Neural progenitor cell (in vitro differentiated cells): Measurements from ENCODE around the gene CIDEC. TPM values are rescaled to one million over a fixed set of nuclear protein-coding genes. Genes with fewer than 3 reads are reported as not detected.
"Not testable (repeated sequence)": the region's sequence is repeated elsewhere in the genome, so short reads cannot be mapped to it uniquely, and the experiment has no call there.

ENCODE experiments used
- DNase-seq: peaks from one replicate; pipeline ENCODE4 v3.0.0-alpha.2; 2016; ENCODE audit warnings: low spot score
- H2AFZ ChIP-seq: fragments of 200-600 bp; sonication (generic); replicated peaks from 2 replicates; pipeline ENCODE4 v1.6.1; 2016; ENCODE audit warnings: antibody characterized with exemption
- H3F3A ChIP-seq: fragments of 200-600 bp; sonication (generic); 2 replicates; pipeline ENCODE4 v1.6.1; 2016; ENCODE audit warnings: antibody characterized with exemption, low read depth
- H3K27ac ChIP-seq: fragments of 200-600 bp; sonication (generic); 2 replicates; pipeline ENCODE4 v1.5.1; 2016; ENCODE audit warnings: mild to moderate bottlenecking
- H3K27me3 ChIP-seq: fragments of 200-600 bp; sonication (generic); 2 replicates; pipeline ENCODE4 v1.6.1; 2016; ENCODE audit warnings: mild to moderate bottlenecking, moderate library complexity
- H3K36me3 ChIP-seq: fragments of 200-600 bp; sonication (generic); 2 replicates; pipeline ENCODE4 v1.5.1; 2016
- H3K4me1 ChIP-seq: fragments of 200-600 bp; sonication (generic); 2 replicates; pipeline ENCODE4 v1.6.1; 2016; ENCODE audit warnings: mixed run types
- H3K4me2 ChIP-seq: fragments of 200-600 bp; sonication (generic); 2 replicates; pipeline ENCODE4 v1.6.1; 2016
- H3K4me3 ChIP-seq: fragments of 200-600 bp; sonication (generic); 2 replicates; pipeline ENCODE4 v1.5.1; 2016
- H3K79me2 ChIP-seq: fragments of 200-600 bp; sonication (generic); 2 replicates; pipeline ENCODE4 v1.6.1; 2016; ENCODE audit warnings: low read depth
- H3K9ac ChIP-seq: fragments of 200-600 bp; sonication (generic); 2 replicates; pipeline ENCODE4 v1.6.1; 2016
- H3K9me3 ChIP-seq: fragments of 200-600 bp; sonication (generic); 2 replicates; pipeline ENCODE4 v1.5.1; 2016; ENCODE audit warnings: low read depth
- H4K20me1 ChIP-seq: fragments of 200-600 bp; sonication (generic); 2 replicates; pipeline ENCODE4 v1.6.1; 2016; ENCODE audit warnings: low read depth
- H3K27ac Mint-ChIP-seq: 3 replicates; pipeline ENCODE4 v1.8.0; 2021; ENCODE audit warnings: mixed read lengths
- H3K27me3 Mint-ChIP-seq: 2 replicates; pipeline ENCODE4 v1.8.0; 2022; ENCODE audit warnings: low read depth, mild to moderate bottlenecking, inconsistent platforms, moderate library complexity, mixed read lengths; ENCODE audit not compliant: insufficient read depth
- H3K36me3 Mint-ChIP-seq: 3 replicates; pipeline ENCODE4 v1.8.0; 2021; ENCODE audit warnings: mixed read lengths
- H3K4me1 Mint-ChIP-seq: 3 replicates; pipeline ENCODE4 v1.8.0; 2021; ENCODE audit warnings: mixed read lengths
- H3K4me3 Mint-ChIP-seq: 3 replicates; pipeline ENCODE4 v1.8.0; 2021; ENCODE audit warnings: mild to moderate bottlenecking, moderate library complexity, mixed read lengths
- H3K9me3 Mint-ChIP-seq: 3 replicates; pipeline ENCODE4 v1.8.0; 2020; ENCODE audit warnings: mixed read lengths
- CTCF ChIP-seq: fragments of 200-600 bp; sonication (generic); IDR thresholded peaks from 2 replicates; pipeline ENCODE4 v1.5.1; 2017; ENCODE audit warnings: antibody characterized with exemption, mild to moderate bottlenecking
- EZH2 ChIP-seq: fragments of 200-600 bp; sonication (generic); IDR thresholded peaks from 2 replicates; pipeline ENCODE4 v1.6.1; 2017; ENCODE audit warnings: antibody characterized with exemption, mild to moderate bottlenecking, moderate library complexity
- EZH2phosphoT487 ChIP-seq: fragments of 200-600 bp; sonication (generic); IDR thresholded peaks from 2 replicates; pipeline ENCODE4 v1.6.1; 2017; ENCODE audit warnings: antibody characterized with exemption
- total RNA-seq: library from RNA; depleted of rRNA; stranded (reverse); fragments of >200 nt; gene quantifications from 2 replicates; pipeline ENCODE4 v1.2.3, GENCODE V29; 2015; ENCODE audit warnings: low replicate concordance

The CIDEC gene
- total RNA-seq, 1 donor from 2014 or later: not detected

- not testable (repeated sequence) for H3K4me3 ChIP-seq, H3K4me3 Mint-ChIP-seq, H2AFZ ChIP-seq, H3K27ac ChIP-seq, H3K36me3 ChIP-seq, H3F3A ChIP-seq, H4K20me1 ChIP-seq, H3K36me3 Mint-ChIP-seq, H3K9ac ChIP-seq, H3K9me3 Mint-ChIP-seq, H3K79me2 ChIP-seq, H3K9me3 ChIP-seq
- peak; percentile 31 for TF ChIP-seq EZH2phosphoT487
- peaks cover 14% of the 10 kb centered on the region for H3K27me3 Mint-ChIP-seq
- DNase-seq: peak; percentile 70
- H3K4me1 Mint-ChIP-seq: peaks cover 24% of the 10 kb centered on the region
- H3K27me3 ChIP-seq: peaks cover 23% of the 10 kb centered on the region
- peaks cover 18% of the 10 kb centered on the region for H3K4me1 ChIP-seq
- H3K4me2 ChIP-seq: peak overlapping the region; percentile 61
- H3K27ac Mint-ChIP-seq: peak overlapping the region; percentile 76
These were observed 25.6 kb downstream of the CIDEC start for GRCh38 chr3:9854291-9854940.

GRCh38 chr3:9852528-9852927, 27.5 kb downstream of the CIDEC start:
- peaks cover 2% of the 10 kb centered on the region for H3K9me3 Mint-ChIP-seq
- Histone ChIP-seq H3K4me3 (no peak overlapping the region), H3K27ac (no peak overlapping the region), H3K36me3 (no peaks in the 10 kb centered on the region), H3F3A (peaks cover 8% of the 10 kb centered on the region), H3K9ac (no peak overlapping the region), H3K27me3 (peaks cover 23% of the 10 kb centered on the region), H3K9me3 (no peaks in the 10 kb centered on the region), H3K4me2 (no peak overlapping the region), H3K4me1 (peaks cover 18% of the 10 kb centered on the region), H2AFZ (no peak overlapping the region), H4K20me1 (no peaks in the 10 kb centered on the region), H3K79me2 (no peaks in the 10 kb centered on the region)
- no peak overlapping the region for H3K27ac Mint-ChIP-seq
- no peak overlapping the region for H3K4me3 Mint-ChIP-seq
- H3K27me3 Mint-ChIP-seq: peaks cover 14% of the 10 kb centered on the region
- DNase-seq: no peak
- TF ChIP-seq EZH2phosphoT487 (no peak), CTCF (no peak), EZH2 (no peak)
- H3K36me3 Mint-ChIP-seq: no peaks in the 10 kb centered on the region
- H3K4me1 Mint-ChIP-seq: peaks cover 22% of the 10 kb centered on the region

- H3K27ac Mint-ChIP-seq, H3K36me3 ChIP-seq, H3K27ac ChIP-seq, H4K20me1 ChIP-seq, H3K79me2 ChIP-seq, H2AFZ ChIP-seq, H3F3A ChIP-seq, H3K36me3 Mint-ChIP-seq, H3K4me3 ChIP-seq, H3K9me3 ChIP-seq, H3K9ac ChIP-seq, H3K9me3 Mint-ChIP-seq, H3K4me2 ChIP-seq, H3K4me3 Mint-ChIP-seq, DNase-seq: not testable (repeated sequence)
- peaks cover 23% of the 10 kb centered on the region for H3K27me3 ChIP-seq
- H3K27me3 Mint-ChIP-seq: peaks cover 14% of the 10 kb centered on the region
- H3K4me1 ChIP-seq: peaks cover 18% of the 10 kb centered on the region
- peaks cover 22% of the 10 kb centered on the region for H3K4me1 Mint-ChIP-seq
These were observed 28.1 kb downstream of the CIDEC start for GRCh38 chr3:9851926-9852325.

- not testable (repeated sequence) for H3K9me3 ChIP-seq, H3K9ac ChIP-seq, H3K27ac Mint-ChIP-seq, DNase-seq, H3K36me3 Mint-ChIP-seq, H3K9me3 Mint-ChIP-seq, H3K4me3 ChIP-seq, H3K36me3 ChIP-seq, H4K20me1 ChIP-seq, H3K27ac ChIP-seq, H3F3A ChIP-seq, H3K79me2 ChIP-seq, H3K4me2 ChIP-seq, H3K4me3 Mint-ChIP-seq, H2AFZ ChIP-seq
- Mint-ChIP-seq H3K4me1 (peaks cover 22% of the 10 kb centered on the region), H3K27me3 (peaks cover 13% of the 10 kb centered on the region)
- Histone ChIP-seq H3K4me1 (peaks cover 18% of the 10 kb centered on the region), H3K27me3 (peaks cover 23% of the 10 kb centered on the region)
These were observed 28.7 kb downstream of the CIDEC start for GRCh38 chr3:9851383-9851782.

GRCh38 chr3:9848860-9849259, 31.2 kb downstream of the CIDEC start:
- H3F3A ChIP-seq, H3K36me3 ChIP-seq, H3K79me2 ChIP-seq, H3K27me3 Mint-ChIP-seq, H3K4me3 Mint-ChIP-seq, H3K9me3 Mint-ChIP-seq, H3K27ac Mint-ChIP-seq, H3K27ac ChIP-seq, H4K20me1 ChIP-seq, H2AFZ ChIP-seq, H3K4me2 ChIP-seq, H3K4me3 ChIP-seq, H3K36me3 Mint-ChIP-seq, H3K9me3 ChIP-seq, H3K9ac ChIP-seq: not testable (repeated sequence)
- peaks cover 11% of the 10 kb centered on the region for H3K4me1 ChIP-seq
- H3K27me3 ChIP-seq: peaks cover 18% of the 10 kb centered on the region
- peaks cover 15% of the 10 kb centered on the region for H3K4me1 Mint-ChIP-seq
- DNase-seq: peak; percentile 24
- peak; percentile 71 for TF ChIP-seq CTCF

GRCh38 chr3:9847870-9848269, 32.2 kb downstream of the CIDEC start:
- H3K36me3 ChIP-seq, H3K4me3 ChIP-seq, H4K20me1 ChIP-seq, H2AFZ ChIP-seq, H3K9ac ChIP-seq, H3F3A ChIP-seq, H3K27me3 Mint-ChIP-seq, H3K4me3 Mint-ChIP-seq, H3K9me3 ChIP-seq, H3K4me2 ChIP-seq, H3K9me3 Mint-ChIP-seq, H3K4me1 ChIP-seq, H3K27ac ChIP-seq, H3K36me3 Mint-ChIP-seq, H3K79me2 ChIP-seq, H3K4me1 Mint-ChIP-seq, H3K27ac Mint-ChIP-seq, DNase-seq: not testable (repeated sequence)
- peaks cover 13% of the 10 kb centered on the region for H3K27me3 ChIP-seq
